Measurements from ENCODE around the gene DHRS3.

DNA sequence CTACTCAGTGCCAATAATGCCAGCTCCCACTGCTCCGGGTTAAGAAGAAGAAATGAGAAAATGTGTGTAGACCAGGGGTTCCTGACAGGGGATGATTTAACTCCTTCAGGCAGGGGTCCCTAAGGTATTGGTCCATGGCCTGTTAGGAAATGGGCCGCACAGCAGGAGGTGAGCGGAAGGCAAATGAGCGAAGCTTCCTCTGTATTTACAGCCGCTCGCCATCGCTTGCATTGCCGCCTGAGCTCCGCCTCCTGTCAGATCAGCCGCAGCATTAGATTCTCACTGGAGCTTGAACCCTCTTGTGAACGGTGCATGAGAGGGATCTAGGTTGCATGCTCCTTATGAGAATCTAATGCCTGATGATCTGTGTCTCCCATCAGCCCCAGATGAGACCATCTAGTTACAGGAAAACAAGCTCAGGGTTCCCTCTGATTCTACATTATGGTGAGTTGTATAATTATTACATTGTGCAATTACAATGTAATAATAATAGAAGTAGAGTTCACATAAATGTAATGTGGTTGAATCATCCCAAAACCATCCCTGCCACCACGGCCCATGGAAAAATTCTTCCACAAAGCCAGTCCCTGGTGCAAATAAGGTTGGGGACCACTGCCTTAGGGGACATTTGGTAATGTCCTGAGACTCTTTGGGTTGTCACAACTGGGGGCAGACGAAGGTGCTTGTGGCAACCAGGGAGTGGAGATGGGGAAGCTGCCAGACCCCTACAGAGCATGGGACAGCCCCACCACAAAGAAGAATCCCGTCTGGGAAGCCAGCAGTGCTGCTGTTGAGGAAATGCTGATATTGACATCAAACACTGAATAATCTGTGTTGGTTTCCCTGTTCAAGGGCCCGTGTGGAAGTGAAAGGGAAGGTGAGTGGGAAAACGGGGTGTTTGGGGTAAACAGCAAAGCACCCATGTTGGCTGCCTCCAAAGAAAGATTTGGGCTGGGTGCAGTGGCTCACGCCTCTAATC is 60.8 kb downstream of the DHRS3 start:
- no peak for TF ChIP-seq CTCF (conservative IDR thresholded peaks at IDR 0.05 in 1 of 2, IDR thresholded peaks at IDR 0.05 in 1 of 2; ENCODE audit: extremely low read depth in 1 of 2, insufficient read depth in 1 of 2, low read depth in 1 of 2, low read length in 2 of 2)
- no peak for TF ChIP-seq EZH2 (IDR thresholded peaks at IDR 0.05; ENCODE audit: borderline replicate concordance, low read length)
